H9 (cell line): ENCODE data around the gene TUBA8. TPM values are rescaled to one million over a fixed set of nuclear protein-coding genes. Genes with fewer than 3 reads are reported as not detected.

Experiments used
- DNase-seq: peaks from one replicate; pipeline ENCODE4 v3.0.0-alpha.2; 2017
- H2AFZ ChIP-seq: one replicate; pipeline ENCODE4 v1.6.1; 2013; ENCODE audit warnings: mild to moderate bottlenecking, low read length, control low read depth, moderate library complexity
- H2AK5ac ChIP-seq: 2 replicates; pipeline ENCODE4 v1.6.1; 2013; ENCODE audit warnings: low read length, control low read depth, mixed read lengths; ENCODE audit not compliant: insufficient read length
- H2BK120ac ChIP-seq: one replicate; pipeline ENCODE4 v1.6.1; 2013; ENCODE audit warnings: low read depth, mild to moderate bottlenecking, low read length, control low read depth, inconsistent platforms; ENCODE audit not compliant: poor library complexity, severe bottlenecking
- H2BK12ac ChIP-seq: 2 replicates; pipeline ENCODE4 v1.6.1; 2013; ENCODE audit warnings: low read length, control low read depth, mixed read lengths, low read depth; ENCODE audit not compliant: insufficient read length
- H2BK15ac ChIP-seq: 2 replicates; pipeline ENCODE4 v1.6.1; 2013; ENCODE audit warnings: low read depth, low read length, control low read depth
- H2BK20ac ChIP-seq: one replicate; pipeline ENCODE4 v1.6.1; 2013; ENCODE audit warnings: low read depth, mild to moderate bottlenecking, low read length, control low read depth, inconsistent platforms; ENCODE audit not compliant: poor library complexity, severe bottlenecking
- H2BK5ac ChIP-seq: 2 replicates; pipeline ENCODE4 v1.6.1; 2013; ENCODE audit warnings: low read length, control low read depth, mixed read lengths; ENCODE audit not compliant: insufficient read length
- H3K14ac ChIP-seq: 2 replicates; pipeline ENCODE4 v1.6.1; 2013; ENCODE audit warnings: low read length, control low read depth; ENCODE audit not compliant: insufficient read depth
- H3K18ac ChIP-seq: 2 replicates; pipeline ENCODE4 v1.6.1; 2013; ENCODE audit warnings: low read depth, mild to moderate bottlenecking, mixed read lengths, low read length, control low read depth; ENCODE audit not compliant: insufficient read length
- H3K23ac ChIP-seq: 2 replicates; pipeline ENCODE4 v1.6.1; 2013; ENCODE audit warnings: low read length, control low read depth, mixed read lengths, low read depth; ENCODE audit not compliant: insufficient read length
- H3K23me2 ChIP-seq: 2 replicates; pipeline ENCODE4 v1.6.1; 2013; ENCODE audit warnings: low read depth, mild to moderate bottlenecking, mixed read lengths, low read length, control low read depth; ENCODE audit not compliant: insufficient read length, poor library complexity, severe bottlenecking
- H3K27ac ChIP-seq: 2 replicates; pipeline ENCODE4 v1.5.1; 2013; ENCODE audit warnings: low read length, control low read depth, mixed read lengths, low read depth; ENCODE audit not compliant: insufficient read length
- H3K27me3 ChIP-seq: 2 replicates; pipeline ENCODE4 v1.6.1; 2013; ENCODE audit warnings: low read length, control low read depth, inconsistent platforms; ENCODE audit not compliant: insufficient read depth
- H3K4ac ChIP-seq: 2 replicates; pipeline ENCODE4 v1.6.1; 2013; ENCODE audit warnings: low read depth, mild to moderate bottlenecking, control low read depth, inconsistent platforms, low read length, moderate library complexity
- H3K4me1 ChIP-seq: 2 replicates; pipeline ENCODE4 v1.6.1; 2013; ENCODE audit warnings: low read length, control low read depth, inconsistent platforms; ENCODE audit not compliant: insufficient read depth
- H3K4me2 ChIP-seq: 2 replicates; pipeline ENCODE4 v1.6.1; 2013; ENCODE audit warnings: low read length, control low read depth, mixed read lengths; ENCODE audit not compliant: insufficient read length, insufficient read depth
- H3K56ac ChIP-seq: 2 replicates; pipeline ENCODE4 v1.6.1; 2013; ENCODE audit warnings: low read depth, mild to moderate bottlenecking, mixed read lengths, low read length, control low read depth; ENCODE audit not compliant: insufficient read length
- H3K79me1 ChIP-seq: 2 replicates; pipeline ENCODE4 v1.6.1; 2013; ENCODE audit warnings: low read depth, mild to moderate bottlenecking, moderate library complexity, low read length, control low read depth, inconsistent platforms; ENCODE audit not compliant: insufficient read depth, poor library complexity, severe bottlenecking
- H3K79me2 ChIP-seq: 2 replicates; pipeline ENCODE4 v1.6.1; 2013; ENCODE audit warnings: low read length, control low read depth, inconsistent platforms; ENCODE audit not compliant: insufficient read depth
- H3K9ac ChIP-seq: 2 replicates; pipeline ENCODE4 v1.6.1; 2013; ENCODE audit warnings: low read length, control low read depth, mixed read lengths; ENCODE audit not compliant: insufficient read length; ENCODE audit errors: extremely low read depth
- H3K9me3 ChIP-seq: one replicate; pipeline ENCODE4 v1.6.1; 2013; ENCODE audit warnings: low read depth, low read length, inconsistent platforms; ENCODE audit not compliant: control insufficient read depth
- H3T11ph ChIP-seq: one replicate; pipeline ENCODE4 v1.6.1; 2013; ENCODE audit warnings: mild to moderate bottlenecking, low read length, control low read depth, inconsistent platforms
- H4K20me1 ChIP-seq: one replicate; pipeline ENCODE4 v1.6.1; 2013; ENCODE audit not compliant: control insufficient read depth, insufficient read length, insufficient read depth
- H4K5ac ChIP-seq: 2 replicates; pipeline ENCODE4 v1.6.1; 2013; ENCODE audit warnings: low read depth, mild to moderate bottlenecking, mixed read lengths, low read length, control low read depth; ENCODE audit not compliant: insufficient read length
- H4K8ac ChIP-seq: replicated peaks from 2 replicates; pipeline ENCODE4 v1.6.1; 2013; ENCODE audit warnings: low read length, control low read depth, mixed read lengths, low read depth; ENCODE audit not compliant: insufficient read length
- H4K91ac ChIP-seq: 2 replicates; pipeline ENCODE4 v1.6.1; 2013; ENCODE audit warnings: low read depth, mild to moderate bottlenecking, moderate library complexity, mixed read lengths, low read length, control low read depth; ENCODE audit not compliant: insufficient read length
- H3K27ac Mint-ChIP-seq, 3 experiments: 2 replicates in 2 of 3; 3 replicates in 1 of 3; pipeline ENCODE4 v1.8.0; 2020 to 2021; ENCODE audit warnings: mixed read lengths in 3 of 3, mild to moderate bottlenecking in 1 of 3, moderate library complexity in 1 of 3
- H3K27me3 Mint-ChIP-seq: 2 replicates; pipeline ENCODE4 v1.8.0; 2021; ENCODE audit warnings: low read depth, mild to moderate bottlenecking, moderate library complexity, mixed read lengths
- H3K36me3 Mint-ChIP-seq, 3 experiments: 2 replicates in 2 of 3; 3 replicates in 1 of 3; pipeline ENCODE4 v1.8.0; 2020 to 2021; ENCODE audit warnings: low read depth in 3 of 3, mixed read lengths in 3 of 3; ENCODE audit not compliant: insufficient read depth in 1 of 3
- H3K4me1 Mint-ChIP-seq, 2 experiments: 2 replicates each; pipeline ENCODE4 v1.8.0; 2020; ENCODE audit warnings: mixed read lengths in 2 of 2
- H3K4me3 Mint-ChIP-seq, 2 experiments: 2 replicates in 1 of 2; 3 replicates in 1 of 2; pipeline ENCODE4 v1.8.0; 2020 to 2021; ENCODE audit warnings: mild to moderate bottlenecking in 2 of 2, mixed read lengths in 2 of 2, moderate library complexity in 1 of 2
- H3K9me3 Mint-ChIP-seq, 2 experiments: 2 replicates in 1 of 2; 3 replicates in 1 of 2; pipeline ENCODE4 v1.8.0; 2020; ENCODE audit warnings: mild to moderate bottlenecking in 2 of 2, mixed read lengths in 2 of 2, moderate library complexity in 1 of 2
- CTCF ChIP-seq: fragments of 200-600 bp; sonication (generic); conservative IDR thresholded peaks from 3 replicates; pipeline ENCODE4 v1.8.0; 2021; ENCODE audit warnings: antibody characterized with exemption, mild to moderate bottlenecking
- WGBS: extraction: QIAGEN DNeasy Blood & Tissue Kit; methylation state at CpG from one replicate; pipeline ENCODE4 v1.1.7; 2013; ENCODE audit warnings: missing lambda C conversion rate, low lambda C conversion rate, mixed read lengths; ENCODE audit not compliant: insufficient read length; ENCODE audit errors: extremely low coverage; 5-methylcytosine and 5-hydroxymethylcytosine counted together
- total RNA-seq: library from RNA; stranded (reverse); gene quantifications from 2 replicates; pipeline ENCODE4 v1.2.1, GENCODE V29; 2021

Gene TUBA8
- total RNA-seq, 1 experiment from 2014 or later = 2.0 TPM

GRCh38 chr22:18083406-18083805 is 27.2 kb upstream of the TUBA8 start:
- WGBS = no CpG with 5 or more reads among the region's 10 CpGs
- Histone ChIP-seq H3K18ac (no peak overlapping the region), H3K23ac (no peak overlapping the region), H2BK15ac (no peak overlapping the region), H4K5ac (no peak overlapping the region), H3K27me3 (no peaks in the 10 kb centered on the region), H2AK5ac (no peak overlapping the region), H4K8ac (no peak overlapping the region), H3K4ac (no peak overlapping the region), H2BK12ac (no peak overlapping the region), H3T11ph (no peak overlapping the region), H3K27ac (no peak overlapping the region), H3K9me3 (no peaks in the 10 kb centered on the region), H3K14ac (no peak overlapping the region), H4K91ac (no peak overlapping the region), H3K4me1 (no peaks in the 10 kb centered on the region), H3K23me2 (no peaks in the 10 kb centered on the region), H2AFZ (no peak overlapping the region), H3K79me1 (no peaks in the 10 kb centered on the region), H3K9ac (no peak overlapping the region), H2BK20ac (no peak overlapping the region), H3K79me2 (no peaks in the 10 kb centered on the region), H2BK120ac (no peak overlapping the region), H4K20me1 (no peaks in the 10 kb centered on the region), H2BK5ac (no peak overlapping the region), H3K4me2 (no peak overlapping the region), H3K56ac (no peak overlapping the region)
- no peak for DNase-seq
- Mint-ChIP-seq H3K9me3 (no peaks in the 10 kb centered on the region), H3K36me3 (peaks cover 51 to 83% (median 70%) of the 10 kb centered on the region in 3 experiments), H3K4me3 (no peak overlapping the region), H3K4me1 (peaks cover 7 to 8% of the 10 kb centered on the region in 2 experiments), H3K27ac (no peak overlapping the region), H3K27me3 (no peaks in the 10 kb centered on the region)
- TF ChIP-seq CTCF = no peak
